SK-N-MC (cell line): ENCODE data around the gene TEP1.

ENCODE experiments used
- EZH2 ChIP-seq: fragments of 200-600 bp; sonication (generic); IDR thresholded peaks from one replicate; pipeline ENCODE4 v1.6.1; 2017; ENCODE audit warnings: antibody characterized with exemption
- POLR2AphosphoS5 ChIP-seq: IDR thresholded peaks from 2 replicates; pipeline ENCODE4 v1.6.1; 2012; ENCODE audit warnings: mild to moderate bottlenecking, low read depth, low read length, borderline replicate concordance

DNA sequence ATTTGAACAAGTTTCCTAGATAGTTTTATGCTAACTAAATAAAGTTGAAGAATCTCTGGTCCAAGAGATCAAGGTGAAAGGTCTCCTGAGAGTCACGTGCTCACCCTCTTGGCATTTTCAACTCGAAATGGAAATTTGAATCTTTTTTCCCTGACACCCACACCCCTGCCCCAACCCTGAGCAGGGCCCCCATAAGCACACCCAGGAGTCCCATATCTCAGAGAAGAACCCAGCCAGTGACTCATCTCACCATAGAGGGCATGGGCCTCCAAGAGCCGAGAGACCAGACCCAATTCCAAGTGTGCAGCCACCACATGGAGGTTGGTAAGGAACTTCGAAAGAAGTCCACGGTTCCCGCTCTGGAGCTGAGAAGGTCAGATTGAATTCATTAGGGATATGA, 32.6 kb downstream of the TEP1 start:
- TF ChIP-seq EZH2 (no peak), POLR2AphosphoS5 (no peak)
